Measurements from ENCODE around the gene SLC38A9.

The SLC38A9 gene

GRCh38 chr5:55680353-55680752 is 31.8 kb downstream of the SLC38A9 start:
- no peak for DNase-seq (ENCODE audit: low read depth)
- no peak overlapping the region for H3K4me3 ChIP-seq (ENCODE audit: low read depth, low read length)
- no peak for TF ChIP-seq CTCF (IDR thresholded peaks at IDR 0.05; ENCODE audit: low read depth, low read length, missing control alignments)

- no peak for TF ChIP-seq CTCF (IDR thresholded peaks at IDR 0.05; ENCODE audit: low read depth, low read length, missing control alignments)
- no peak for DNase-seq (ENCODE audit: low read depth)
- H3K4me3 ChIP-seq (ENCODE audit: low read depth, low read length) = no peak overlapping the region
These were observed 32.6 kb downstream of the SLC38A9 start for GRCh38 chr5:55679556-55679955.

- DNase-seq (ENCODE audit: low read depth) = no peak
- no peak for TF ChIP-seq CTCF (IDR thresholded peaks at IDR 0.05; ENCODE audit: low read depth, low read length, missing control alignments)
- H3K4me3 ChIP-seq (ENCODE audit: low read depth, low read length) = no peak overlapping the region
These were observed 37.0 kb downstream of the SLC38A9 start for GRCh38 chr5:55675119-55675518.

- DNase-seq (ENCODE audit: low read depth) = no peak
- TF ChIP-seq CTCF (IDR thresholded peaks at IDR 0.05; ENCODE audit: low read depth, low read length, missing control alignments) = no peak
These were observed 37.8 kb downstream of the SLC38A9 start for GRCh38 chr5:55674340-55674739.

GRCh38 chr5:55672477-55672911 is 39.6 kb downstream of the SLC38A9 start:
- no peak for DNase-seq (ENCODE audit: low read depth)
- no peak for TF ChIP-seq CTCF (IDR thresholded peaks at IDR 0.05; ENCODE audit: low read depth, low read length, missing control alignments)
- no peak overlapping the region for H3K4me3 ChIP-seq (ENCODE audit: low read depth, low read length)

More at GRCh38 chr5:55674340-55674739, 37.8 kb downstream of the SLC38A9 start:
- no peak overlapping the region for H3K4me3 ChIP-seq (ENCODE audit: low read depth, low read length)

- DNase-seq (ENCODE audit: low read depth) = no peak
- TF ChIP-seq CTCF (IDR thresholded peaks at IDR 0.05; ENCODE audit: low read depth, low read length, missing control alignments) = no peak
- no peak overlapping the region for H3K4me3 ChIP-seq (ENCODE audit: low read depth, low read length)
These were observed 40.1 kb downstream of the SLC38A9 start for GRCh38 chr5:55671975-55672374.

GRCh38 chr5:55668356-55668755 is 43.8 kb downstream of the SLC38A9 start:
- TF ChIP-seq CTCF (IDR thresholded peaks at IDR 0.05; ENCODE audit: low read depth, low read length, missing control alignments) = no peak
- no peak overlapping the region for H3K4me3 ChIP-seq (ENCODE audit: low read depth, low read length)
- DNase-seq (ENCODE audit: low read depth) = no peak
